Right atrium auricular region (tissue), 2 donors: ENCODE measurements around the gene KRTAP4-6. TPM values are rescaled to one million over a fixed set of nuclear protein-coding genes. Genes with fewer than 3 reads are reported as not detected.
"Not testable (repeated sequence)": the region's sequence is repeated elsewhere in the genome, so short reads cannot be mapped to it uniquely, and the experiment has no call there.

ENCODE experiments used
- DNase-seq: peaks from one replicate; pipeline ENCODE4 v3.0.0-alpha.2; 2019; ENCODE audit warnings: low spot score
- H3K27ac ChIP-seq, 2 donors: fragments of 200-600 bp; sonication (generic); 1 replicate in 1 of 2; 2 replicates in 1 of 2; pipeline ENCODE4 v1.5.1; 2016 to 2019
- H3K27me3 ChIP-seq, 2 donors: fragments of 200-600 bp; sonication (generic); one replicate each; pipeline versions ENCODE4 v1.5.1 to v1.6.0; 2017 to 2019
- H3K36me3 ChIP-seq: fragments of 200-600 bp; sonication (generic); one replicate; pipeline ENCODE4 v1.5.1; 2016
- H3K4me1 ChIP-seq, 2 donors: fragments of 200-600 bp; sonication (generic); one replicate each; pipeline versions ENCODE4 v1.5.1 to v1.6.0; 2017 to 2019
- H3K4me3 ChIP-seq, 2 donors: fragments of 200-600 bp; sonication (generic); 1 replicate in 1 of 2; 2 replicates in 1 of 2; pipeline ENCODE4 v1.5.1; 2017 to 2019; ENCODE audit warnings: mild to moderate bottlenecking in 1 of 2, moderate library complexity in 1 of 2
- H3K9me3 ChIP-seq, 2 donors: fragments of 200-600 bp; sonication (generic); one replicate each; pipeline ENCODE4 v1.5.1; 2019
- total RNA-seq, 2 donors: library from RNA; depleted of rRNA; stranded (reverse); fragments of >200 nt; gene quantifications; one replicate each; pipeline ENCODE4 v1.1.0, GENCODE V29; 2016
- TF ChIP-seq, protein P1 (sequence below), 2 donors: fragments of 200-600 bp; sonication (generic); IDR thresholded peaks; one replicate each; pipeline ENCODE4 v1.5.1; 2019; ENCODE audit warnings: antibody characterized with exemption in 2 of 2

KRTAP4-6 gene
- total RNA-seq, 2 donors from 2014 or later, result not detected

DNA sequence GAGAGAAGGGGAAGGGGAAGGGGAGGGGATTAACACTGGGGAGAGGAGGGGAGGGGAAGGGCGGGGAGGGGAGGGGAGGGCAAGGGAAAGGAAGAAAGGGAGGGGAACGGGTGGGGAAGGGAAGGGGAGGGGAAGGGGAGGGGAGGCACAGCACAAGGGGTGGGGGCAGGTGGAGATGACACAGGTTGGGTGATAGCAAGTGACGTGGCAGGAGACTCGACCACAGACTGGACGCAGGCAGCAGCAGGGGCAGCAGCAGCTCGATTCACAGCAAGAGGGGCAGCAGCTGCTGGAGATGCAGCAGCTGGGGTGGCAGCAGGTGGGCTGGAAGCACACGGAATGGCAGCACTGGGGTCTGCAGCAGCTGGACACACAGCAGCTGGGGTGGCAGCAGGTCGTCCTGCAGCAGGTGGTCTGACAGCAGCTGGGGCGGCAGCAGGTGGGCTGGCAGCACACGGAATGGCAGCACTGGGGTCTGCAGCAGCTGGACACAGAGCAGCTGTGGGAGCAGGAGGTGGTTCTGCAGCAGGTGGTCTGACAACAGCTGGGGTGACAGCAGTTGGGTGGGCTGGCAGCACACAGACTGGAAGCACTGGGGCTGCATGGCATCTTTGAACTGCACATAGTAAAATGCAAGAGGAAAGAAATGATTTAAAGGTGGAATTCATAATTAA is 38.6 kb downstream of the KRTAP4-6 start, which contains the start of gene KRTAP4-16:
Gene KRTAP4-16 (minus strand): TSS at position 624 of the 674 bp plus-strand sequence. CDS start 0 bp downstream, at position 624.
- no peak within 1 kb of the TSS for H3K4me3 ChIP-seq
- no peaks in the 10 kb centered on the region for H3K27me3 ChIP-seq
- DNase-seq, result no peak
- no peaks in the 10 kb centered on the region for H3K4me1 ChIP-seq
- TF ChIP-seq, protein P1, sequence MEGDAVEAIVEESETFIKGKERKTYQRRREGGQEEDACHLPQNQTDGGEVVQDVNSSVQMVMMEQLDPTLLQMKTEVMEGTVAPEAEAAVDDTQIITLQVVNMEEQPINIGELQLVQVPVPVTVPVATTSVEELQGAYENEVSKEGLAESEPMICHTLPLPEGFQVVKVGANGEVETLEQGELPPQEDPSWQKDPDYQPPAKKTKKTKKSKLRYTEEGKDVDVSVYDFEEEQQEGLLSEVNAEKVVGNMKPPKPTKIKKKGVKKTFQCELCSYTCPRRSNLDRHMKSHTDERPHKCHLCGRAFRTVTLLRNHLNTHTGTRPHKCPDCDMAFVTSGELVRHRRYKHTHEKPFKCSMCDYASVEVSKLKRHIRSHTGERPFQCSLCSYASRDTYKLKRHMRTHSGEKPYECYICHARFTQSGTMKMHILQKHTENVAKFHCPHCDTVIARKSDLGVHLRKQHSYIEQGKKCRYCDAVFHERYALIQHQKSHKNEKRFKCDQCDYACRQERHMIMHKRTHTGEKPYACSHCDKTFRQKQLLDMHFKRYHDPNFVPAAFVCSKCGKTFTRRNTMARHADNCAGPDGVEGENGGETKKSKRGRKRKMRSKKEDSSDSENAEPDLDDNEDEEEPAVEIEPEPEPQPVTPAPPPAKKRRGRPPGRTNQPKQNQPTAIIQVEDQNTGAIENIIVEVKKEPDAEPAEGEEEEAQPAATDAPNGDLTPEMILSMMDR (IDR thresholded peaks at IDR 0.05), result no peak
- H3K27ac ChIP-seq, result no peak within 1 kb of the TSS
- H3K36me3 ChIP-seq, result no peaks in the 10 kb centered on the region
- no peaks in the 10 kb centered on the region for H3K9me3 ChIP-seq

DNA sequence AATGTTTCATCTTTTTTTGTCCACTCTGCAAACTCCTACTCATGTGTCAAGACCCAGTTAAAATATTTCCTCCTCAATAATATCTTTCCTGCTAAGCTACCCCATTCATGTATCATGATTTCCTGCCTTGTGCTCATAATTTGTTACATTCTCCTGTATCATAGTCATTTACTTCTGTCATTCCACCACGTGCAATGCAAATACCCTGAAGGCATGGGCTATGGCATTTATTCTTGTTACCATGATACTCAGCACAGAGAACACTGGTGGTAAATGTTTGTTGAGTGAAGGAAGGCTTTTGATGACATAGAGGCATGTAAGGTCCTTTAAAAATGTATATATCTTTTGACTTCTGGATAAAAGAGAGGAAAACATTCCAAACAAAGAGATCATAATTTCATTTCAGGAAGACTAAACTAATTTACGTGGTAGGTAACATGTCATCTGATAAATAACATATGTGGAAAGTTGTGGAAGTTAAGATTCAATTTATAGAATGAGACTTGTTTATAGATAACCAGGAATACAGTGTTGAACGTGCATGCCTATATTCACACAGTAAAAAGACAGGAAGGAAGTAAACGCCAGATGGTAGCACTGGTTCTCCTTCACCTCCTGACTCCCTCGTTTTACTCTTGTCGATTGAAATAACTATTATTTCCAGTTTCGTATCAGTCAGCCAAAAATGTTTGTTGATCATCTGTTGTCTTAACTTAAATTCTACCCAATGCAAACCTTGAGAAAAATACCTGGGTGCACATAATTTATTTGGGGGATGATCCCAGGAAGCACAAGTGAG is 40.5 kb downstream of the KRTAP4-6 start:
- not testable (repeated sequence) for H3K27ac ChIP-seq, DNase-seq, H3K36me3 ChIP-seq, H3K9me3 ChIP-seq, H3K4me3 ChIP-seq, H3K4me1 ChIP-seq, H3K27me3 ChIP-seq

DNA sequence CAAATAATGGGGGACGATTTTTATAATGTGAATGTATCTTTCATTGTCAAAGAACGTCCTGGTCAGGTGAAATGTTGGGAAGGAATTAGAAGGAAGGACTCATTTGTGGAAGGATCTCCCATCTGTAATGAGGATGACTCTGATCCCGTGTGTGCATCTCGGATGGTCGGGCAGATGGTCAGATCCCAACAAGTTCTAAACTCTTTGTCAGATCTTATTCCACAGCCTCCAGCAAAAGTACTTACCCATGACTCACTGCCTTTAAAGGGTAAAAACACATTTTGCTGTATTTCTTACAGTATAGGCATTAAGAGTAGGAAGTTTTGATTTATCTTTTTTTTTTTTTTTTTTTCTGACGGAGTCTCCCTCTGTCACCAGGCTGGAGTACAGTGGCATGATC is 41.9 kb downstream of the KRTAP4-6 start:
- H3K4me3 ChIP-seq, result no peak overlapping the region
- no peaks in the 10 kb centered on the region for H3K9me3 ChIP-seq
- H3K27me3 ChIP-seq, result no peaks in the 10 kb centered on the region
- TF ChIP-seq, protein P1 (IDR thresholded peaks at IDR 0.05), result no peak
- no peak overlapping the region for H3K27ac ChIP-seq
- H3K36me3 ChIP-seq, result no peaks in the 10 kb centered on the region
- no peaks in the 10 kb centered on the region for H3K4me1 ChIP-seq
- DNase-seq, result no peak

DNA sequence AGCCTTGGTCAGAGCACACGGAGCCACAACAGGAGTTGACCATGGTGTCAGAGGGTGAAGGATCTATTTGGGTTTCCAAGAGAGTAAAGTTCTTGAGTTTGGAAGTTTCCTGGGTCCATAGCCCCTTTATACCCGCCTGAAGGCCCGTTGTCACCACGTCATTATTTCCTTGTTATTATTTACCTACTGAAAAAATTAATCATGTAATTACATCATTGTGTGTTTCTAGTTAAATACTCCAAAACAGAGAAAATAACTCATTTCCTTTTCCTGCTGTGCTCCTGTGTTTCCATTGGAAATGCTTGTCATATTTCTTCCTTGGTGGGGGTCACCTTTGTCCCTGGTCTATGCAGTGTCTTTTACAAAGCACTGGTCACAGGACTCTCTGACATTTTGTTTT is 42.3 kb downstream of the KRTAP4-6 start, which contains the start of gene KRTAP4-8:
Gene KRTAP4-8 (minus strand): TSS at position 101 of the 400 bp plus-strand sequence. CDS start 58 bp downstream, at position 43.
- TF ChIP-seq, protein P1 (IDR thresholded peaks at IDR 0.05), result no peak
- Histone ChIP-seq H3K4me1 (no peaks in the 10 kb centered on the region), H3K4me3 (no peak within 1 kb of the TSS), H3K27me3 (no peaks in the 10 kb centered on the region), H3K27ac (no peak within 1 kb of the TSS), H3K9me3 (no peaks in the 10 kb centered on the region), H3K36me3 (no peaks in the 10 kb centered on the region)
- DNase-seq, result no peak

DNA sequence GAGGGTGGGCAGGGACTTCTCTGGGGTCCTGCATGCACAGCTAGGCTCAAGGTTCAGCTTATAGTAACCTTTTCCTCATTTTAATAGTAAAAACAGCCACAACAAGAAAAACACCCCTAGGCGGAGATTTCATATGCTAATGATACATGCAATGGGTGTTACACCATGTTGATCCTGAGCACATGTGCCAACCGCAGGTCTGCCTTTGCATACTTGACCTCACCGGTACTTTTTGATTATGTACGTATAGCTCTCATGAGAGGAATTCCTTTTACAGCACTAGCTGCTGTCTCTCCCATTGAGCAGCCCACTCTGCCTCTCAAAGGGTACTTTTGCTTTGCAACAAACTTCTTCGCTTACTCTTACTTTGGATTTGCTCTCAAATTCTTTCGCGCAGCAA is 44.3 kb downstream of the KRTAP4-6 start:
- H3K36me3 ChIP-seq, result no peaks in the 10 kb centered on the region
- H3K27me3 ChIP-seq, result no peaks in the 10 kb centered on the region
- TF ChIP-seq, protein P1 (IDR thresholded peaks at IDR 0.05), result no peak
- no peak overlapping the region for H3K4me3 ChIP-seq
- no peak overlapping the region for H3K27ac ChIP-seq
- H3K9me3 ChIP-seq, result no peaks in the 10 kb centered on the region
- DNase-seq, result no peak
- no peaks in the 10 kb centered on the region for H3K4me1 ChIP-seq

Other genes with a start within 250 kb of the KRTAP4-6 start
- not detected for gene KRT23, start 202.9 kb downstream of the KRTAP4-6 start, total RNA-seq
- gene KRT39, start 173.6 kb downstream of the KRTAP4-6 start, total RNA-seq, result not detected
- gene KRT40, start 156.2 kb downstream of the KRTAP4-6 start, total RNA-seq, result not detected
- not detected for gene KRTAP3-3, start 146.4 kb downstream of the KRTAP4-6 start, total RNA-seq
- not detected for gene KRTAP3-2, start 140.6 kb downstream of the KRTAP4-6 start, total RNA-seq
- not detected for gene KRTAP3-1, start 131.4 kb downstream of the KRTAP4-6 start, total RNA-seq
- not detected for gene KRTAP1-5, start 113.3 kb downstream of the KRTAP4-6 start, total RNA-seq
- not detected for gene KRTAP1-4, start 110.3 kb downstream of the KRTAP4-6 start, total RNA-seq
- under 1 TPM in 1 of 2 donors, not detected in 1; 0.39 TPM for gene KRTAP1-3, start 105.7 kb downstream of the KRTAP4-6 start, total RNA-seq
- gene KRTAP1-1, start 99.1 kb downstream of the KRTAP4-6 start, total RNA-seq, result not detected
- not detected for gene KRTAP2-1, start 93.2 kb downstream of the KRTAP4-6 start, total RNA-seq
- gene KRTAP2-2, start 85.3 kb downstream of the KRTAP4-6 start, total RNA-seq, result not detected
- not detected for gene KRTAP2-3, start 80.4 kb downstream of the KRTAP4-6 start, total RNA-seq
- not detected for gene KRTAP2-4, start 74.7 kb downstream of the KRTAP4-6 start, total RNA-seq
- gene KRTAP4-7, start 56.4 kb downstream of the KRTAP4-6 start, total RNA-seq, result not detected
- gene KRTAP4-8, start 42.4 kb downstream of the KRTAP4-6 start, total RNA-seq, result not detected
- not detected for gene KRTAP4-16, start 38.3 kb downstream of the KRTAP4-6 start, total RNA-seq
- gene KRTAP4-9, start 35.2 kb downstream of the KRTAP4-6 start, total RNA-seq, result not detected
- gene KRTAP4-11, start 22.2 kb downstream of the KRTAP4-6 start, total RNA-seq, result not detected
- not detected for gene KRTAP4-12, start 16.4 kb downstream of the KRTAP4-6 start, total RNA-seq
- not detected for gene KRTAP4-5, start 9.3 kb upstream of the KRTAP4-6 start, total RNA-seq
- not detected for gene KRTAP4-4, start 20.2 kb upstream of the KRTAP4-6 start, total RNA-seq
- not detected for gene KRTAP4-3, start 27.7 kb upstream of the KRTAP4-6 start, total RNA-seq
- not detected for gene KRTAP4-2, start 37.7 kb upstream of the KRTAP4-6 start, total RNA-seq
- not detected for gene KRTAP4-1, start 44.4 kb upstream of the KRTAP4-6 start, total RNA-seq
- not detected for gene KRTAP9-1, start 49.3 kb upstream of the KRTAP4-6 start, total RNA-seq
- gene KRTAP9-2, start 86.1 kb upstream of the KRTAP4-6 start, total RNA-seq, result not detected
- gene KRTAP9-3, start 91.9 kb upstream of the KRTAP4-6 start, total RNA-seq, result not detected
- not detected for gene KRTAP9-8, start 97.5 kb upstream of the KRTAP4-6 start, total RNA-seq
- gene KRTAP9-4, start 109.1 kb upstream of the KRTAP4-6 start, total RNA-seq, result not detected
- not detected for gene KRTAP9-9, start 114.8 kb upstream of the KRTAP4-6 start, total RNA-seq
- gene KRTAP9-6, start 124.8 kb upstream of the KRTAP4-6 start, total RNA-seq, result not detected
- gene KRTAP9-7, start 135.2 kb upstream of the KRTAP4-6 start, total RNA-seq, result not detected
- gene KRTAP29-1, start 162.3 kb upstream of the KRTAP4-6 start, total RNA-seq, result not detected
- gene KRTAP16-1, start 168.8 kb upstream of the KRTAP4-6 start, total RNA-seq, result not detected
- gene KRTAP17-1, start 175.2 kb upstream of the KRTAP4-6 start, total RNA-seq, result not detected
- not detected for gene KRT33A, start 210.3 kb upstream of the KRTAP4-6 start, total RNA-seq
- not detected for gene KRT33B, start 229.3 kb upstream of the KRTAP4-6 start, total RNA-seq
- not detected for gene KRT34, start 241.8 kb upstream of the KRTAP4-6 start, total RNA-seq